T-helper 1 cell treated with Interleukin-12 subunit alpha and Interleukin-12 subunit beta and Interleukin-4 antibody, amounts not matched to agents 30 μg/mL and 1 μg/mL, for 36 hours (primary cell): ENCODE results near the gene IL1B.

Source experiments
- H3K27ac Mint-ChIP-seq: one replicate; pipeline ENCODE4 v1.8.0; 2021; ENCODE audit warnings: mild to moderate bottlenecking, mixed read lengths
- H3K27me3 Mint-ChIP-seq: one replicate; pipeline ENCODE4 v1.8.0; 2021; ENCODE audit warnings: low read depth, mixed read lengths
- H3K36me3 Mint-ChIP-seq: one replicate; pipeline ENCODE4 v1.8.0; 2021; ENCODE audit warnings: low read depth, mixed read lengths
- H3K4me1 Mint-ChIP-seq: one replicate; pipeline ENCODE4 v1.8.0; 2021; ENCODE audit warnings: low read depth, mixed read lengths
- H3K4me3 Mint-ChIP-seq: one replicate; pipeline ENCODE4 v1.8.0; 2021; ENCODE audit warnings: mild to moderate bottlenecking, moderate library complexity, mixed read lengths
- H3K9me3 Mint-ChIP-seq: one replicate; pipeline ENCODE4 v1.8.0; 2021; ENCODE audit warnings: mixed read lengths

The IL1B gene

DNA sequence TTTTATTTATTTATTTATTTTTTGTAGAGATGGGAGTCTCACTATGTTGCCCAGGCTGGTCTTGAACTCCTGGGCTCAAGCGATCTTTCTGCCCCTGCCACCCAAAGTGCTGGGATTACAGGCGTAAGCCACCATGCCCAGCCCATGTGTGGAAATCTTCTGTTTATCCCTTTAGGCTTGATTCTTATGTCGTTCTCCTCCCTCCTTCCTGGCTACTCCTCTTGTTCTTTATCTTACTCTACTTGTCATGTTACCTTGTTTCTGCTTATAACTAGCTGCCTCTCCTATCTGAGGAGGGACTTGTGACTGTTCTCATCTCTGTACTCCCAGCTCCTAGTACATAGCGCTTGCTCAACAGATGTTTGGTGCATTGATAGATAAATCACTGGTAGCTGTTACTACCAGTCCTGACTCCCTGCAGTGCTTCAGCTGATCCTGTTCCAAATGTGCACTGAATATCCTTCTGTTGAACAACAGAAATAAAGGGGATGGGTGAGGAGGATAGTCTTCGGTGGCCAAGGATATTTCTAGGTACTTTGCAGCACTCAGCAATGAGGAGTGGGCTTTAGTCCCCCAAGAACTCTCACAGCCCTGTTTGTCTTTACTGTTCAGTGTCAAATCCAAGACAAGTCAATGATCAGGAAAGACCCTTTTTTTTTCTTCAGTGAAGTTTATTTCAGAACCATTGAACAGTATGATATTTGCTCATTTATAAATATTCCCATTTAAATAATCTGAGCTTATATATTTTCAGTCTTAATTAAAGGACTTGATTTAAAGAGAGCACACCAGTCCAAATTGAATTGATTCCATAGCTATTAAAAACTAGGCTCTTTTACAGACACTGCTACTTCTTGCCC is 7.2 kb downstream of the IL1B start:
- Mint-ChIP-seq H3K4me3 (no peak overlapping the region), H3K27me3 (peaks cover 12% of the 10 kb centered on the region), H3K27ac (no peak overlapping the region), H3K36me3 (peaks cover 2% of the 10 kb centered on the region), H3K4me1 (peaks cover 7% of the 10 kb centered on the region), H3K9me3 (no peaks in the 10 kb centered on the region)

DNA sequence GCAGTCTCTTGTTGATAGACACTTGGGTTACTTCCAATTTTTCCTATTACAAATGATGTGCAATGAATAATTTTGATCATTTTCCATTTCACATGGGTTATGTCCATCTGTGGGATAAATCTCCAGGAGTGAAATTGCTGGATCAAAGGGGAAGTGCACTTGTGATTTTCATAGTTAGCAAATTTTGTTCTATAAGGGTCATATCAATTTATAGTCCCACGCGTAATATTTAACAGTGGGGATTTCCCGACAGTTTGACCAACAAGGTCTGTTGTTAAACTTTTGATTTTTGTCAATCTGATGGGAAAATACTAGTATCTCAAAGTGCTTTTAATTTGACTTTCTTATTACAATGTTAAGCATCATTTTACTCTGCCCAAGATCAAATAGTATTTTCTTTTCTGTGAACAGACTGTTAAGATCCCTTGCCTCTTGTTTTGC is 8.3 kb downstream of the IL1B start:
- Mint-ChIP-seq H3K4me3 (no peak overlapping the region), H3K27me3 (peaks cover 12% of the 10 kb centered on the region), H3K36me3 (peaks cover 2% of the 10 kb centered on the region), H3K9me3 (no peaks in the 10 kb centered on the region), H3K27ac (no peak overlapping the region), H3K4me1 (peaks cover 11% of the 10 kb centered on the region)

DNA sequence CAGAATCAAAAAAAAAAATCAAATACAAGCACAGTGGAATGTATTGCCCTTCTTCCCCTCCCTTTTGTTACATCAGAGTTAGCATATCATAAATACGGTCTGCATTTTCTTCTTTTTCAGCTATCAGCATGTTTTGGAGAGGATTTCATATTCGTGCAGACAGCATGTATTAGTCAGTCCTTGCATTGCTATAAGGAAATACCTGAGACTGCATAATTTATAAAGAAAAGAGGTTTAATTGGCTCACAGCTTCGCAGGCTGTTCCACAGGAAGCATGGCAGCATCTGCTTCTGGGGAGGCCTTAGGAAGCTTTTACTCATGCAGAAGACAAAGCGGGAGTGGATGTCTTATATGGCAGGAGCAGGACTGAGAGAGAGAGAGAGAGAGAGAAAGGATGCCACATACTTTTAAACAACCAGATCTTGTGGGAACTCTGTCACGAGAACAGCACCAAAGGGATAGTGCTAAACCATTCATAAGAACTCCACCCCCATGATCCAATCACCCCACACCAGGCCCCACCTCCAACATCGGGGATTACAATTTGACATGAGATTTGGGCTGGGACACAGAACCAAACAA is 8.9 kb downstream of the IL1B start:
- H3K36me3 Mint-ChIP-seq, result peaks cover 3% of the 10 kb centered on the region
- no peak overlapping the region for H3K4me3 Mint-ChIP-seq
- H3K27ac Mint-ChIP-seq, result no peak overlapping the region
- peaks cover 13% of the 10 kb centered on the region for H3K4me1 Mint-ChIP-seq
- H3K27me3 Mint-ChIP-seq, result peaks cover 12% of the 10 kb centered on the region
- H3K9me3 Mint-ChIP-seq, result no peaks in the 10 kb centered on the region

DNA sequence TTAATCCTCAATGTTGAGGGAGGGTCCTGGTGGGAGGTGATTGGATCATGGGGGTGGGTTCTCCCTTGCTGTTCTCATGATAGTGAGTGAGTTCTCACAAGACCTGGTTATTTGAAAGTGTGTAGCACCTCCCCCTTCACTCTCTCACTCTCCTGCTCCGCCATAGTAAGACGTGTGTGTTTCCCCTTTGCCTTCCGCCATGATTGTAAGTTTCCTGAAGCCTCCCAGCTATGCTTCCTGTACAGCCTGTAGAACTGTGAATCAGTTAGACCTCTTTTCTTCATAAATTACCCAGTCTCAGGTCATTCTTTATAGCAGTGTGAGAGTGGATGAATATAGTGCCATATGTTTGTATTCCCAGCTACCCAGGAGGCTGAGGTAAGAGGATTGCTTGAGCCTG is 9.6 kb downstream of the IL1B start:
- Mint-ChIP-seq H3K27me3 (peaks cover 12% of the 10 kb centered on the region), H3K27ac (no peak overlapping the region), H3K9me3 (no peaks in the 10 kb centered on the region), H3K4me3 (no peak overlapping the region), H3K36me3 (peaks cover 3% of the 10 kb centered on the region), H3K4me1 (peaks cover 19% of the 10 kb centered on the region)

DNA sequence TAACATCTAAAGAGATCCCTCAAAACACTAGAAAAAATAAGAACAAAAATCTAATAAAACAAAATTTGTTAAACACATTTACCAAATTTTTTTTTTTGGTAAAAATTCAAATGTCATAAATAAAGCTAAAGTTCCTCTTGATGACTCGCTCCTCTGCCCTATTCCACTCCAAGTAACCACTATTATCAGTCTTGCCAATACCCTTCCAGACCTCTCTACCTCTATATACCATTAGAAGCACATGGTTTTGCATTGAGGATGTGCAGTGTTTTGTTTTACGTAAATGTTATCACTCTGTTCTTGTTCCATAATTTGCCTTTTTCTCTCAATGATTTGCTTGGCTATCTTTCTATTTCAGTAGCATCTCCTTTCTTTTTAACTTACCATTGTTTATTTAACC is 10.9 kb downstream of the IL1B start:
- peaks cover 28% of the 10 kb centered on the region for H3K4me1 Mint-ChIP-seq
- H3K27me3 Mint-ChIP-seq, result peaks cover 7% of the 10 kb centered on the region
- no peaks in the 10 kb centered on the region for H3K9me3 Mint-ChIP-seq
- H3K4me3 Mint-ChIP-seq, result no peak overlapping the region
- H3K27ac Mint-ChIP-seq, result no peak overlapping the region
- H3K36me3 Mint-ChIP-seq, result peaks cover 3% of the 10 kb centered on the region

DNA sequence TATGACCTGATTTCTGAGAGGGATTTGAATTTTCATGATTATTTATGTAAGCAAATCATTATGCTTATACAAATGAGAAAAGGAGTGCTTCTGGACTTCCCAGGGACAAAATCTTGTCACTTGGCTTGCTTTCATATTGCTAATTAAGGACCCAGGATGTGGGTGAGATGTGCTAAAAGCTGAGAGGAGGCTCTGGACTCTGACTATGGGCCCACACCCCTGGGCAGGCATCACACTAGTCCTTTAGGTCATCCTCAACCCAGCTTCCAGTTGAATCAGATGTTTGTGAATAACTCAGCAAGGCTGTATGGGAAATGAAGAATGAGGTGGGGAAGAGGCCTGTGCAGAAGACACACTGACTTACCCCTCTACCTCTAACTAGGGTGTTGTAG is 11.9 kb downstream of the IL1B start:
- peaks cover 3% of the 10 kb centered on the region for H3K36me3 Mint-ChIP-seq
- H3K27ac Mint-ChIP-seq, result no peak overlapping the region
- H3K4me1 Mint-ChIP-seq, result peaks cover 33% of the 10 kb centered on the region
- peaks cover 7% of the 10 kb centered on the region for H3K27me3 Mint-ChIP-seq
- no peaks in the 10 kb centered on the region for H3K9me3 Mint-ChIP-seq
- no peak overlapping the region for H3K4me3 Mint-ChIP-seq

DNA sequence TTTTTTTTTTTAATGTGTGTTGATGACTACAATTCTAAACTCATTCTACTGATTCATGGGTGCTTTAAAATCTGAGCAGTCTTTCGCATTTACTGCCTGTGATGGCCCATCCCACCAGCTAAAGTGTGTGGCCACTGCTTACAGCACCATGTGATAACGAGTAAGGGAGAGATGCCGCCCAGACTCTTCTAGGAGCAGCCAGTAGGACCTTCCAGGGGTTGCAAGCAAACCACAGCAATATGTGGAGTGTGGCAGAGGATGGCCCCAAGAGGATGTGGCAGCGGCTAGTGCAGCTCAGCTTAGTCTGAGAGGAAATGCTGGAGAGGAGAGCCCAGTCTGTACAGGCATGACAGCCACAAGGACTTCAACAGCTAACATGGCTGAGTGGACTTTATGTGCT is 14.9 kb downstream of the IL1B start:
- H3K27ac Mint-ChIP-seq, result peak overlapping the region; percentile 83
- H3K4me3 Mint-ChIP-seq, result peak overlapping the region; percentile 30
- peaks cover 2% of the 10 kb centered on the region for H3K36me3 Mint-ChIP-seq
- peaks cover 3% of the 10 kb centered on the region for H3K27me3 Mint-ChIP-seq
- peaks cover 32% of the 10 kb centered on the region for H3K4me1 Mint-ChIP-seq
- no peaks in the 10 kb centered on the region for H3K9me3 Mint-ChIP-seq

DNA sequence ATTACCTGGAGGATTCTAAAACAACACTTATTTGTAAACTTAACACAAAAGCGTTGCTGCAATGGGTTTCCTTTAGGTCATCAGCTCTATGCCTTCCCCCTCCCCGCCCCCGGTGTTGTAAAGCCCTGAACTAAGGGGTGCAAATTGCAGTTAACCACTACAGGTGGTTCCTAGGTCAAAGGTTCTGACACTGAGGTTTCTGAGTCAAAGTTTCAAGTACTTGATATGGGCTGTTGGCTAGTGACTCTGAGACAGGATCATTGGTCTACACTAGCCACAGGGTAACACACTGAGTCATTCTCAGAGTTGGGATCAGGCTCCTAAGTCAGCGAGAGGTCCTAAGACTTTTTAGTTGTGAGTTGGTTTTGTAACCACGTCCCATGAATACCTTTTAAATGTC is 15.4 kb downstream of the IL1B start:
- peak overlapping the region; percentile 83 for H3K27ac Mint-ChIP-seq
- no peak overlapping the region for H3K4me3 Mint-ChIP-seq
- H3K4me1 Mint-ChIP-seq, result peaks cover 32% of the 10 kb centered on the region
- peaks cover 2% of the 10 kb centered on the region for H3K36me3 Mint-ChIP-seq
- no peaks in the 10 kb centered on the region for H3K9me3 Mint-ChIP-seq
- peaks cover 3% of the 10 kb centered on the region for H3K27me3 Mint-ChIP-seq

DNA sequence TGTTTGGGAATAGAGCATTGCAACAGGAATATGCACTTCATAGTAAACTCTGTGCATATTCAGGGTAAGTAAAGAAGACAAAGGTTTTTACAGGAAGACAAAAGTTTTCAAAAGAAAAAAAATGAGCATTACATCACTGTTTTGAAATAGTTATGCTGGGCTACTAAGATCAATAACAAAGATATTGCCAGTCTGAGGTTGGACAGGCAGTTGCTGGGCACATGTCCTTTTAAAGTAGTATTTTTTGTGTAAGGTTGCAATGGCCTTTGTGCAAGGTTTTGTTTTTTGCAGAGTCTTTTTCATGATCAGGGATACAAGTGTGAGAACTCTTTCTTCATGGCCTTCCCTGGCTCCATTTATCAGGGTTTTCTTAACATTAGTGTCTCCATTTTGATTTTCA is 16.2 kb downstream of the IL1B start:
- Mint-ChIP-seq H3K36me3 (peaks cover 2% of the 10 kb centered on the region), H3K9me3 (no peaks in the 10 kb centered on the region), H3K4me1 (peaks cover 32% of the 10 kb centered on the region), H3K4me3 (no peak overlapping the region), H3K27me3 (peaks cover 3% of the 10 kb centered on the region), H3K27ac (peak overlapping the region; percentile 65)

DNA sequence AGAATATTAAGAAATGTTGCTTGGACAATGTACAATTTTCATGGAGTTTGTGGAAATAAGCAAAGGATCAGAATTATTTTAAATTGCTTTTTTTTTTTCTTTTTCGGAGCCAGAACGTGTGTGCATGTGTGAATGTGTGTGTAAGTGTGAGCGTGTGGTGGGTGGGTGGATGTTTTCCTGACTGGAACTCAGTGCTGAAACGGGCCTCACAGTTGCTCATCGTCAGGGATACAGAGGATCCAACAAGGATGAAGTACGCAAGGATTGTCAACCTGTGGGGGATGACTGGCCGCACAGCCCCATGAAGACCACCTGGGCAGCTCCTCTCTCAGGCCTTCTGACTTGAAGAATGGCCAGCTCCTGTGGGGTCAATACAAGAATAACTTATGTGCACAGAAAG is 17.5 kb downstream of the IL1B start:
- Mint-ChIP-seq H3K27me3 (peaks cover 3% of the 10 kb centered on the region), H3K4me3 (no peak overlapping the region)

DNA sequence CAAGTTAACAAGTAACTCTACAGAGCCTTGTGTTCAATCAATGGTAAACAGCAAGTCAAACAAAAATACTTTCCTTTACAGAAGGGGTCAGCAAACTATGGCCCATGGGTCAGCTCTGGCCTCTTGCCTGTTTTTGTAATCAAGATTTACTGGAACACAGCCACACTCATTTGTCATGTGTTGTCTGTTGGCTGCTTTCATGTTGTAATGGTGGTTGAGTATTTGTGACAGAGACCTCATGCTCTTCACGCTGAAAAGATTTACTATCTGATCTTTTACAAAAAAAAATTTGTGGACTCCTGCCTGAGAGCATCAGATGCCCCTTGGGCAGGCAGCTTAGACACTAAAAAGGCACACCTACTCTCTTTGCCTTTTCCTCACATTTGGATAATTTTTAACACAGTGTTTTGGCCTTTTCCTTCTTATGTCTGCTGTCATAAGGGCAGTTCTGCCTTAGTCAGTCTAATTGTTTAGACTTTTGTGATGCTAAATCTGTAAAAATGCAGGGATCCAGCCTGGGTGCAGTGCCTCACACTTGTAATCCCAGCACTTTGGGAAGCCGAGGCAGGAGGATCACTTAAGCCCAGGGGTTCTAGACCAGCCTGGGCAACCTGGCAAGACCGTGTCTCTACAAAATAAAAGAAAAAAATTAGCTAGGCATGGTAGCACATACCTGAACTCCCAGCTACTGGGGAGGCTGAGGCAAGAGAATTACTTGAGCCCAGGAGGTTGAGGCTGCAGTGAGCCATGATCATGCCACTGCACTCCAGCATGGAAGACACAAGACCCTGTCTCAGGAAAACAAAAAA is 18.3 kb downstream of the IL1B start:
- Mint-ChIP-seq H3K9me3 (no peaks in the 10 kb centered on the region), H3K27ac (no peak overlapping the region), H3K36me3 (peaks cover 2% of the 10 kb centered on the region), H3K4me3 (no peak overlapping the region), H3K27me3 (peaks cover 3% of the 10 kb centered on the region), H3K4me1 (peaks cover 23% of the 10 kb centered on the region)

More for the DNA sequence above, 17.5 kb downstream of the IL1B start:
- H3K36me3 Mint-ChIP-seq, result peaks cover 2% of the 10 kb centered on the region
- peaks cover 25% of the 10 kb centered on the region for H3K4me1 Mint-ChIP-seq
- H3K27ac Mint-ChIP-seq, result no peak overlapping the region
- no peaks in the 10 kb centered on the region for H3K9me3 Mint-ChIP-seq

DNA sequence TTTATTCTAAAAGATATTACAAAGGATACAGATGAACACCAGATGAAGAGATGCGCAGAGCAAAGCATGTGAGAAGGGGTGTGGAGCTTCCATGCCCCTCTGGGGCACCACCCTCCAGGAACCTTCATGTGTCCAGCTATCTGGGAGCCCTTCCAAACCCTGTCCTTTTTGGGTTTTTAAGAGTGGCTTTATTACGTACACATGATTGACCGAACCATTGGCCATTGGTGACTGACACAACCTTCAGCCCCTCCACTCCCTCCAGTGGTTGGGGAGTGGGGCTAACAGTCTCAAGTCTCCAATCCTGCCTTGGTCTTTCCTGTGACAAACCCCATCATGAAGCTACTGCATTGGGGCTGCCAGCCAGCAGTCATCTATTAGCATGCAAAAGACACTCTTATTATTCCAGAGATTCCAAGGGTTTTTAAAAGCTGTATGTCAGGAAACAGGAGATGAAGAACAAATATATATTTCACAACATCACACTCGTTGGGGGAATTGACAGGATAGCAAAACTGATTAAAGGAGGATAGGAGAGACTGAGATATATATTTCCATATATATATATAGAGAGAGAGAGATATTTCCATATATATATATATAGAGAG is 19.4 kb downstream of the IL1B start:
- peaks cover 24% of the 10 kb centered on the region for H3K4me1 Mint-ChIP-seq
- H3K9me3 Mint-ChIP-seq, result no peaks in the 10 kb centered on the region
- no peak overlapping the region for H3K4me3 Mint-ChIP-seq
- H3K27ac Mint-ChIP-seq, result no peak overlapping the region
- H3K27me3 Mint-ChIP-seq, result peaks cover 3% of the 10 kb centered on the region
- H3K36me3 Mint-ChIP-seq, result no peaks in the 10 kb centered on the region

DNA sequence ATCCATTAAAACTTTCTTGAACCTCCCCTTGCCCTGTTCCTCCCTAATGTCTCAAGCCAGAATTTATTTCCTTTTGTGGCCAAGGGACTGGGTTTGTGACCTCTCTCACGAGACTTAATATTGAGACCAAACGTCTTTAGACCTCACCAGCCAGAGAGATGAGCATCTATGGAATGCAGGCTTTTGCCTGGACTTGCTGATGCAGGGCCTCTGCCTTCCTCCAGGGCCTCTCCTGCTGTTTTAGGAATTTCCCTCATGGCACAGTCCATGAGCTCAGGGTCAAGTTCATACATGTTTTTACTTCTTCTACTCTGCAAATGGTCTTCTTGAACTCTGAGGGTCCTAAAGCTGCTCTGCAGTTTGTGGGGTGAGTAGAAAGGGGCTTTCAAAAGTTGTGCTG is 22.3 kb downstream of the IL1B start:
- H3K27me3 Mint-ChIP-seq, result peaks cover 3% of the 10 kb centered on the region
- peaks cover 18% of the 10 kb centered on the region for H3K4me1 Mint-ChIP-seq
- H3K4me3 Mint-ChIP-seq, result no peak overlapping the region
- peaks cover 8% of the 10 kb centered on the region for H3K36me3 Mint-ChIP-seq
- peaks cover 15% of the 10 kb centered on the region for H3K9me3 Mint-ChIP-seq
- H3K27ac Mint-ChIP-seq, result no peak overlapping the region

DNA sequence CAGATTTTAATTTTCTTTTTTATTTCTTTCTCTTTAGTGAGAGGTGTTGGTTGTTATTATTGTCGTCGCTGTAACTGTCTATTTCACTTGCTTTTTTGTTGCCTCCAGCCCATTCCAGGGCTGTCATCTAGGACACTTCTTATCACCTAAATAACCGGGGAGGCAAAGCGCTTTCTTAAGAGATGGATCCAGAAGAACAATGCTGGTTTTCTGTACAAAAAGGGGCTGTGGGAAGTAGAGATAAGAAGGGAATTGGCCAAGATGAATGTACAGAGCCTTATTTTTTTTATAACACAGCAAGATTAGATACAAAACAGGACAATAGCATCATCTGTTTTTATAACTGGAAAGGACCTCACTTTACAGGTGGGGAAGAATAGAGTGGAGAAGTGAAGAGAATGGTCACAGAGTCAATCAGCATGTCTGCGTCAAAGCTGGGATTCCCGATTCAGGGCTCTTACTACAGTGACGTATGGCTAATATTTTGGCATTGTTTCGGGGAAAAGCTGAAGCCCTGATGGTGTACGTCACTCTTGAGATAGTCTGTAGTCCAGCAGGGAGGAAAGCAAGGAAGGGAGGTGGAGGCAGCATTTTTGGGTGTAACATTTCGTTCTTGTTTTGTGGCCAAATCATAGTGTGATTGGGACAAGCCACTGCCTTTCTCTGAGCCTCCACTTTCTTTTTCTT is 23.2 kb downstream of the IL1B start:
- Mint-ChIP-seq H3K27ac (no peak overlapping the region), H3K36me3 (peaks cover 8% of the 10 kb centered on the region)

More for the DNA sequence above, 23.2 kb downstream of the IL1B start:
- Mint-ChIP-seq H3K4me3 (no peak overlapping the region), H3K27me3 (no peaks in the 10 kb centered on the region), H3K9me3 (peaks cover 22% of the 10 kb centered on the region), H3K4me1 (peaks cover 17% of the 10 kb centered on the region)
